Spleen (tissue), 11 donors: ENCODE data around the gene CCDC110. TPM values are rescaled to one million over a fixed set of nuclear protein-coding genes. Genes with fewer than 3 reads are reported as not detected.

ENCODE experiments used
- DNase-seq: peaks from one replicate; pipeline ENCODE4 v3.0.0-alpha.2; 2020
- H3K27ac ChIP-seq, 8 donors: fragments of 200-600 bp; sonication (generic) in 7 of 8; 1 replicate in 4 of 8; 2 replicates in 4 of 8; pipeline versions ENCODE4 v1.5.0 to v1.8.0; 2016 to 2021; ENCODE audit warnings: inconsistent platforms in 4 of 8, mild to moderate bottlenecking in 4 of 8, moderate library complexity in 1 of 8
- H3K27me3 ChIP-seq, 7 donors: fragments of 200-600 bp; sonication (generic) in 6 of 7; replicated peaks in 1 of 7; 1 replicate in 4 of 7; 2 replicates in 3 of 7; pipeline versions ENCODE4 v1.5.0 to v1.8.0; 2016 to 2021; ENCODE audit warnings: inconsistent platforms in 3 of 7, mild to moderate bottlenecking in 1 of 7
- H3K36me3 ChIP-seq, 6 donors: fragments of 200-600 bp; sonication (generic) in 5 of 6; 1 replicate in 4 of 6; 2 replicates in 2 of 6; pipeline versions ENCODE4 v1.5.0 to v1.8.0; 2016 to 2021; ENCODE audit warnings: inconsistent platforms in 2 of 6
- H3K4me1 ChIP-seq, 6 donors: fragments of 200-600 bp; sonication (generic) in 5 of 6; 1 replicate in 3 of 6; 2 replicates in 3 of 6; pipeline versions ENCODE4 v1.5.0 to v1.8.0; 2016 to 2021; ENCODE audit warnings: inconsistent platforms in 3 of 6
- H3K4me3 ChIP-seq, 8 donors: fragments of 200-600 bp; sonication (generic) in 7 of 8; 1 replicate in 4 of 8; 2 replicates in 4 of 8; pipeline versions ENCODE4 v1.5.0 to v1.8.0; 2016 to 2021; ENCODE audit warnings: inconsistent platforms in 4 of 8, mild to moderate bottlenecking in 4 of 8, moderate library complexity in 2 of 8
- H3K9me3 ChIP-seq, 8 donors: fragments of 200-600 bp; sonication (generic) in 7 of 8; 1 replicate in 4 of 8; 2 replicates in 4 of 8; pipeline versions ENCODE4 v1.5.0 to v1.8.0; 2016 to 2021; ENCODE audit warnings: inconsistent platforms in 4 of 8
- POLR2A ChIP-seq, 3 donors: fragments of 450-650 bp; IDR thresholded peaks; one replicate each; pipeline ENCODE4 v1.5.1; 2017; ENCODE audit warnings: antibody characterized with exemption in 3 of 3, mild to moderate bottlenecking in 1 of 3
- POLR2AphosphoS5 ChIP-seq, 3 donors: sonication (generic); formaldehyde crosslinking; IDR thresholded peaks; one replicate each; pipeline ENCODE4 v1.5.1; 2017; ENCODE audit warnings: antibody characterized with exemption in 3 of 3
- WGBS, 5 donors: extraction: QIAGEN DNeasy Blood & Tissue Kit in 3 of 5; methylation state at CpG; one replicate each; pipeline versions ENCODE4 v1.1.5 to v1.1.7; 2013 to 2018; 5-methylcytosine and 5-hydroxymethylcytosine counted together
- intact Hi-C: fragments of 100-400 bp; cut with DNase I; formaldehyde crosslinking; loops from one replicate; pipeline ENCODE4 v1.15.0; 2023; ENCODE audit warnings: low total_unique reads
- polyA plus RNA-seq, 3 donors: library from polyadenylated mRNA; stranded (reverse); fragments of 200-250 nt; gene quantifications; one replicate each; pipeline ENCODE4 v1.2.1, GENCODE V29; 2013
- total RNA-seq, 7 donors: library from RNA; depleted of rRNA in 3 of 7; stranded (reverse); fragments of >200 nt in 3 of 7; fragmentation: NEBNext Ultra II Directional in 4 of 7; extraction: Animal tissue kit (Norgen Biotek cat#: 25700) in 4 of 7; gene quantifications; one replicate each; pipeline versions ENCODE4 v1.1.0 to v1.2.1, GENCODE V29; 2016 to 2021
- TF ChIP-seq, protein P1 (sequence below), 11 experiments: fragments of 200-600 bp in 7 of 11; fragments of 450-650 bp in 4 of 11; sonication (generic) in 4 of 11; IDR thresholded peaks in 8 of 11; conservative IDR thresholded peaks in 3 of 11; 1 replicate in 7 of 11; 2 replicates in 4 of 11; pipeline versions ENCODE4 v1.4.0 to v1.8.0; 2016 to 2021; ENCODE audit warnings: antibody characterized with exemption in 11 of 11, inconsistent platforms in 4 of 11, mild to moderate bottlenecking in 1 of 11
- donor health status: healthy with polysubstance abuse.
- donor health status: DM: no; HTN: no; CAD: no; lungs with moderate emphysema.
- donor health status: DM: no; HTN: no; CAD: no.
- donor health status: Bipolar disorder and iron deficiency.
- donor health status: healthy.
- donor health status: DM: no; HTN: no; CAD: no.
- donor health status: DM: yes; HTN: yes; CAD: no.

Gene CCDC110
- total and polyA plus RNA-seq, 10 donors: 0.20 to 4.7 (median 0.70) TPM

- DNase-seq: no peak
- H3K27ac ChIP-seq: peak overlapping the region; percentile 93 to 99 (median 97)
- intact Hi-C loops: no loop called here
- H3K4me3 ChIP-seq: peak overlapping the region; percentile 60 to 85 (median 74)
- no peak for TF ChIP-seq POLR2AphosphoS5 (IDR thresholded peaks at IDR 0.05)
- no peak for TF ChIP-seq POLR2A (IDR thresholded peaks at IDR 0.05)
- TF ChIP-seq, protein P1, sequence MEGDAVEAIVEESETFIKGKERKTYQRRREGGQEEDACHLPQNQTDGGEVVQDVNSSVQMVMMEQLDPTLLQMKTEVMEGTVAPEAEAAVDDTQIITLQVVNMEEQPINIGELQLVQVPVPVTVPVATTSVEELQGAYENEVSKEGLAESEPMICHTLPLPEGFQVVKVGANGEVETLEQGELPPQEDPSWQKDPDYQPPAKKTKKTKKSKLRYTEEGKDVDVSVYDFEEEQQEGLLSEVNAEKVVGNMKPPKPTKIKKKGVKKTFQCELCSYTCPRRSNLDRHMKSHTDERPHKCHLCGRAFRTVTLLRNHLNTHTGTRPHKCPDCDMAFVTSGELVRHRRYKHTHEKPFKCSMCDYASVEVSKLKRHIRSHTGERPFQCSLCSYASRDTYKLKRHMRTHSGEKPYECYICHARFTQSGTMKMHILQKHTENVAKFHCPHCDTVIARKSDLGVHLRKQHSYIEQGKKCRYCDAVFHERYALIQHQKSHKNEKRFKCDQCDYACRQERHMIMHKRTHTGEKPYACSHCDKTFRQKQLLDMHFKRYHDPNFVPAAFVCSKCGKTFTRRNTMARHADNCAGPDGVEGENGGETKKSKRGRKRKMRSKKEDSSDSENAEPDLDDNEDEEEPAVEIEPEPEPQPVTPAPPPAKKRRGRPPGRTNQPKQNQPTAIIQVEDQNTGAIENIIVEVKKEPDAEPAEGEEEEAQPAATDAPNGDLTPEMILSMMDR (IDR thresholded peaks at IDR 0.05 in 8 of 11, conservative IDR thresholded peaks at IDR 0.05 in 3 of 11): no peak
- peaks cover 13 to 49% (median 22%) of the 10 kb centered on the region in 6 donors for H3K4me1 ChIP-seq
- no peaks in the 10 kb centered on the region for H3K27me3 ChIP-seq
- WGBS, 5 donors: 15 to 22% (median 20%) methylated on average over 13 of the region's 13 CpGs
- H3K36me3 ChIP-seq: peaks cover 0 to 18% (median 5%) of the 10 kb centered on the region in 6 donors
- no peaks in the 10 kb centered on the region for H3K9me3 ChIP-seq
These were observed 46.5 kb downstream of the CCDC110 start for GRCh38 chr4:185424905-185425646.

GRCh38 chr4:185421366-185422124, 50.0 kb downstream of the CCDC110 start:
- DNase-seq: no peak
- 75 to 86% (median 75%) methylated on average over 2 of the region's 2 CpGs for WGBS, 5 donors
- Histone ChIP-seq H3K27me3 (no peaks in the 10 kb centered on the region), H3K9me3 (no peaks in the 10 kb centered on the region), H3K36me3 (peaks cover 0 to 47% (median 18%) of the 10 kb centered on the region in 6 donors), H3K4me3 (no peak overlapping the region), H3K4me1 (peaks cover 13 to 49% (median 23%) of the 10 kb centered on the region in 6 donors), H3K27ac (no peak overlapping the region)
- intact Hi-C loops: no loop called here
- TF ChIP-seq POLR2A (IDR thresholded peaks at IDR 0.05) (no peak), POLR2AphosphoS5 (IDR thresholded peaks at IDR 0.05) (no peak)
- TF ChIP-seq, protein P1 (IDR thresholded peaks at IDR 0.05 in 8 of 11, conservative IDR thresholded peaks at IDR 0.05 in 3 of 11): no peak

- TF ChIP-seq, protein P1 (IDR thresholded peaks at IDR 0.05 in 8 of 11, conservative IDR thresholded peaks at IDR 0.05 in 3 of 11): no peak
- TF ChIP-seq POLR2AphosphoS5 (IDR thresholded peaks at IDR 0.05) (no peak), POLR2A (IDR thresholded peaks at IDR 0.05) (no peak)
- no peak overlapping the region for H3K4me3 ChIP-seq
- no peak overlapping the region for H3K27ac ChIP-seq
- peaks cover 0 to 12% (median 1%) of the 10 kb centered on the region in 6 donors for H3K4me1 ChIP-seq
- intact Hi-C loops: no loop called here
- H3K36me3 ChIP-seq: peaks cover 0 to 88% (median 39%) of the 10 kb centered on the region in 6 donors
- no peak for DNase-seq
- H3K9me3 ChIP-seq: no peaks in the 10 kb centered on the region
- no peaks in the 10 kb centered on the region for H3K27me3 ChIP-seq
These were observed 54.6 kb downstream of the CCDC110 start for GRCh38 chr4:185416955-185417354.

GRCh38 chr4:185412412-185412811, 59.1 kb downstream of the CCDC110 start:
- WGBS, 5 donors: 83 to 90% (median 90%) methylated on average over 5 of the region's 5 CpGs
- Histone ChIP-seq H3K27ac (peak overlapping the region in 3 of 8 donors; percentile 12 to 36 (median 14)), H3K36me3 (peaks cover 0 to 87% (median 41%) of the 10 kb centered on the region in 6 donors)

More at GRCh38 chr4:185412412-185412811, 59.1 kb downstream of the CCDC110 start:
- TF ChIP-seq POLR2AphosphoS5 (IDR thresholded peaks at IDR 0.05) (no peak), POLR2A (IDR thresholded peaks at IDR 0.05) (no peak)
- TF ChIP-seq, protein P1 (IDR thresholded peaks at IDR 0.05 in 8 of 11, conservative IDR thresholded peaks at IDR 0.05 in 3 of 11): no peak
- DNase-seq: no peak
- Histone ChIP-seq H3K27me3 (no peaks in the 10 kb centered on the region), H3K4me3 (no peak overlapping the region), H3K9me3 (no peaks in the 10 kb centered on the region), H3K4me1 (peaks cover 0 to 10% (median 0%) of the 10 kb centered on the region in 6 donors)
- intact Hi-C loops: no loop called here
